B cell (primary cell): ENCODE results near the gene KIAA1328. TPM values are rescaled to one million over a fixed set of nuclear protein-coding genes. Genes with fewer than 3 reads are reported as not detected.

Experiments
- ATAC-seq: fragments of 200-7000 bp; cut with Tn5 transposase; one replicate; pipeline ENCODE4 v1.10.0; 2021; ENCODE audit warnings: low read depth, mild to moderate bottlenecking, moderate number of reproducible peaks, moderate library complexity
- CTCF ChIA-PET: fragments of 350-600 bp; sonication (Branson Sonifier 250); formaldehyde crosslinking; loops from one replicate; lab custom pipeline; 2021; ENCODE audit warnings: antibody characterized with exemption, inconsistent platforms; lab: Charles Lee
- POLR2A ChIA-PET: fragments of 350-600 bp; sonication (Branson Sonifier 250); formaldehyde crosslinking; loops from one replicate; lab custom pipeline; 2021; ENCODE audit warnings: antibody characterized with exemption; lab: Charles Lee
- DNase-seq: peaks from one replicate; pipeline ENCODE4 v3.0.0; 2013
- H2AFZ ChIP-seq: 2 replicates; pipeline ENCODE4 v1.6.1; 2012; ENCODE audit warnings: mild to moderate bottlenecking, low read depth, low read length; ENCODE audit not compliant: insufficient read depth, poor library complexity, severe bottlenecking
- H3K27ac ChIP-seq, 2 donors: 1 replicate in 1 of 2; 2 replicates in 1 of 2; pipeline ENCODE4 v1.5.1; 2012 to 2013; ENCODE audit warnings: low read length in 2 of 2, mild to moderate bottlenecking in 2 of 2, moderate library complexity in 1 of 2
- H3K27me3 ChIP-seq, 4 experiments: fragments of 200-600 bp in 1 of 4; sonication (generic) in 1 of 4; replicated peaks in 1 of 4; 1 replicate in 2 of 4; 2 replicates in 2 of 4; pipeline versions ENCODE4 v1.6.1 to v1.7.0; 2013 to 2016; ENCODE audit warnings: low read length in 3 of 4, mild to moderate bottlenecking in 2 of 4, mixed read lengths in 1 of 4, moderate library complexity in 1 of 4; ENCODE audit not compliant: insufficient read depth in 4 of 4, control insufficient read depth in 3 of 4; ENCODE audit errors: control extremely low read depth in 1 of 4
- H3K36me3 ChIP-seq, 2 experiments: replicated peaks in 1 of 2; 1 replicate in 1 of 2; 2 replicates in 1 of 2; pipeline versions ENCODE4 v1.6.1 to v1.7.1; 2013; ENCODE audit warnings: low read length in 1 of 2; ENCODE audit not compliant: insufficient read depth in 2 of 2, control insufficient read depth in 1 of 2; ENCODE audit errors: control extremely low read depth in 1 of 2, extremely low read depth in 1 of 2
- H3K4me1 ChIP-seq, 2 donors: fragments of 200-600 bp in 1 of 2; sonication (generic) in 1 of 2; 1 replicate in 1 of 2; 2 replicates in 1 of 2; pipeline versions ENCODE4 v1.5.1 to v1.6.1; 2013 to 2017; ENCODE audit warnings: low read length in 2 of 2; ENCODE audit not compliant: control insufficient read depth in 2 of 2, insufficient read depth in 2 of 2
- H3K4me2 ChIP-seq: replicated peaks from 2 replicates; pipeline ENCODE3; 2012; ENCODE audit warnings: mild to moderate bottlenecking, low read depth, low read length; ENCODE audit not compliant: poor library complexity, severe bottlenecking
- H3K4me3 ChIP-seq, 5 experiments: fragments of 200-600 bp in 1 of 5; sonication (generic) in 1 of 5; 1 replicate in 3 of 5; 2 replicates in 2 of 5; pipeline versions ENCODE4 v1.5.1 to v1.7.0; 2011 to 2016; ENCODE audit warnings: low read length in 4 of 5, mild to moderate bottlenecking in 4 of 5, low read depth in 2 of 5, control low read depth in 1 of 5, moderate library complexity in 1 of 5; ENCODE audit not compliant: insufficient read depth in 1 of 5; ENCODE audit errors: control extremely low read depth in 1 of 5, extremely low read depth in 1 of 5
- H3K79me2 ChIP-seq: fragments of 200-600 bp; sonication (generic); one replicate; pipeline ENCODE4 v1.6.0; 2016; ENCODE audit warnings: low read length; ENCODE audit not compliant: control insufficient read depth, insufficient read depth
- H3K9ac ChIP-seq: fragments of 200-600 bp; sonication (generic); 2 replicates; pipeline ENCODE4 v1.6.1; 2017; ENCODE audit warnings: mild to moderate bottlenecking, low read length, moderate library complexity
- H3K9me3 ChIP-seq, 3 donors: one replicate each; pipeline versions ENCODE4 v1.6.1 to v1.7.1; 2013; ENCODE audit warnings: low read length in 2 of 3; ENCODE audit not compliant: control insufficient read depth in 2 of 3, insufficient read depth in 1 of 3; ENCODE audit errors: control extremely low read depth in 1 of 3
- H4K20me1 ChIP-seq: 2 replicates; pipeline ENCODE4 v1.6.0; 2012; ENCODE audit warnings: mild to moderate bottlenecking, low read length; ENCODE audit not compliant: insufficient read depth, control insufficient read depth, poor library complexity, severe bottlenecking
- H3K27ac Mint-ChIP-seq: one replicate; pipeline ENCODE4 v1.8.0; 2021; ENCODE audit warnings: mixed read lengths
- H3K27me3 Mint-ChIP-seq: one replicate; pipeline ENCODE4 v1.8.0; 2021; ENCODE audit warnings: mixed read lengths
- H3K4me1 Mint-ChIP-seq: one replicate; pipeline ENCODE4 v1.8.0; 2021; ENCODE audit warnings: mixed read lengths
- H3K4me3 Mint-ChIP-seq: one replicate; pipeline ENCODE4 v1.8.0; 2021; ENCODE audit warnings: mixed read lengths
- H3K9me3 Mint-ChIP-seq: one replicate; pipeline ENCODE4 v1.8.0; 2022; ENCODE audit warnings: mixed read lengths; ENCODE audit not compliant: insufficient read depth
- CTCF ChIP-seq: fragments of 200-600 bp; IDR thresholded peaks from one replicate; pipeline ENCODE4 v1.8.0; 2022; ENCODE audit warnings: antibody characterized with exemption, mild to moderate bottlenecking
- EZH2 ChIP-seq: IDR thresholded peaks from 2 replicates; pipeline ENCODE4 v1.6.1; 2012; ENCODE audit warnings: borderline replicate concordance, low read depth, mild to moderate bottlenecking, moderate library complexity, low read length; ENCODE audit not compliant: insufficient read depth, poor library complexity, severe bottlenecking
- WGBS: methylation state at CpG from one replicate; pipeline ENCODE4 v1.1.5; 2013; ENCODE audit warnings: missing lambda C conversion rate; ENCODE audit not compliant: insufficient coverage; 5-methylcytosine and 5-hydroxymethylcytosine counted together
- intact Hi-C: fragments of 100-400 bp; cut with micrococcal nuclease; formaldehyde crosslinking; loops from one replicate; pipeline ENCODE4 v1.10.0; 2022
- polyA plus RNA-seq: library from polyadenylated mRNA; depleted of rRNA; stranded (reverse); fragments of >200 nt; gene quantifications from 2 replicates; pipeline ENCODE4 v1.2.3, GENCODE V29; 2012
- total RNA-seq, 2 donors: library from RNA; stranded (reverse); fragments of 120-200 nt in 1 of 2; gene quantifications; 1 replicate in 1 of 2; 2 replicates in 1 of 2; pipeline versions ENCODE4 v1.2.3 to v1.2.4, GENCODE V29; 2013 to 2022

The KIAA1328 gene
- total and polyA plus RNA-seq, 2 donors (not counting 1 experiment from before 2014, with no cell fraction given): 9.1 to 22.1 TPM

- Histone ChIP-seq H4K20me1 (no peaks in the 10 kb centered on the region), H3K27me3 (no peaks in the 10 kb centered on the region), H3K4me3 (no peak overlapping the region), H3K9me3 (peaks cover 0 to 4% (median 0%) of the 10 kb centered on the region in 3 donors), H3K79me2 (no peaks in the 10 kb centered on the region), H3K27ac (no peak overlapping the region), H3K4me1 (no peaks in the 10 kb centered on the region), H3K36me3 (no peaks in the 10 kb centered on the region), H3K4me2 (no peak overlapping the region), H2AFZ (no peak overlapping the region), H3K9ac (no peak overlapping the region)
- Mint-ChIP-seq H3K4me3 (no peak overlapping the region), H3K27me3 (no peaks in the 10 kb centered on the region), H3K27ac (no peak overlapping the region), H3K9me3 (no peaks in the 10 kb centered on the region), H3K4me1 (no peaks in the 10 kb centered on the region)
- intact Hi-C loops: no loop called here
- ChIA-PET CTCF (no interaction called here), POLR2A (no interaction called here)
- TF ChIP-seq CTCF: no peak
- TF ChIP-seq EZH2: no peak
- no peak for ATAC-seq
- WGBS: 98% methylated on average over 3 of the region's 6 CpGs
- no peak for DNase-seq
Measured at GRCh38 chr18:37084912-37085311, 256.0 kb downstream of the KIAA1328 start.

- ChIA-PET CTCF (no interaction called here), POLR2A (no interaction called here)
- H3K79me2 ChIP-seq: no peaks in the 10 kb centered on the region
- WGBS: no CpG with 5 or more reads among the region's 2 CpGs
- no peak overlapping the region for H3K4me3 ChIP-seq
- H3K4me1 Mint-ChIP-seq: no peaks in the 10 kb centered on the region
- H2AFZ ChIP-seq: no peak overlapping the region
- H3K9ac ChIP-seq: no peak overlapping the region
- no peak overlapping the region for H3K4me2 ChIP-seq
- H3K27me3 ChIP-seq: no peaks in the 10 kb centered on the region
- TF ChIP-seq CTCF (no peak), EZH2 (no peak)
- H3K27me3 Mint-ChIP-seq: no peaks in the 10 kb centered on the region
- no peaks in the 10 kb centered on the region for H3K36me3 ChIP-seq
- DNase-seq: no peak
- H3K27ac Mint-ChIP-seq: no peak overlapping the region
- ATAC-seq: no peak
- H4K20me1 ChIP-seq: no peaks in the 10 kb centered on the region
- H3K27ac ChIP-seq: no peak overlapping the region
- no peaks in the 10 kb centered on the region for H3K9me3 Mint-ChIP-seq
- H3K4me1 ChIP-seq: no peaks in the 10 kb centered on the region
- intact Hi-C loops: no loop called here
- no peak overlapping the region for H3K4me3 Mint-ChIP-seq
- H3K9me3 ChIP-seq: peaks cover 0 to 4% (median 0%) of the 10 kb centered on the region in 3 donors
Measured at GRCh38 chr18:37085362-37085761, 256.4 kb downstream of the KIAA1328 start.
